Measurements from ENCODE around the gene PAGE2B.
"Not testable (repeated sequence)": the region's sequence is repeated elsewhere in the genome, so short reads cannot be mapped to it uniquely, and the experiment has no call there.

The PAGE2B gene

DNA sequence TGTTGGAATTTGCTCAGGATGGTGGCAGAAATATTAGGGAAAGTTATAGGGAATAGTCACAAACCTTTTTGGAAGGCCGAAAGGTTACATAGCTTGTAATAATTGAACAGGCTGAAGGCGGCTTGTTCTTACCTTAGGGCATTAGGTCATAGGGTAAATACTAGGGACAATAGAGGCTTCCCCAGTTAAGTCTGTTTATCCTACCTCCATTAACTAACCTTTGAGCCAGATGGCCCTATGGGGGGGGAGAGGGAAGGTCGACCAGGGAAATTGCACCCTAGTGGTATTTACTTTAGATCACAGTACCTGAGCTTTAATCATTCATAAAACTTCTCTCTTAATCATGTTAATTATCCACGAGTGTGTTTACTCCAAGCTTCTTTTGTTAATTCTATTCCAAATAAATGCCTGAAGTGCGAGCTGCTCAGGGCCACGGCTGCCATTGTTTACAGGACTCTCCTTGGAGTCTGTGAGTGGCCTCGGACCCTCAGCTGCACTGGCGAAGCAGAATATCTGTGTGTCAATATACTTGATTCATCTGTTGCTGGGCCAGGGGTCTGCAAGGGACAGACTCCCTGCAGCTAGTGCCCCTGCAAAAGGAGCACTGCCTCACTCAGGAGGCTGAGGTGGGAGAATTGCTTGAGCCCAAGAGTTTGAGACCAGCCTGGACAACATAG is 36.9 kb downstream of the PAGE2B start:
- DNase-seq = no peak

DNA sequence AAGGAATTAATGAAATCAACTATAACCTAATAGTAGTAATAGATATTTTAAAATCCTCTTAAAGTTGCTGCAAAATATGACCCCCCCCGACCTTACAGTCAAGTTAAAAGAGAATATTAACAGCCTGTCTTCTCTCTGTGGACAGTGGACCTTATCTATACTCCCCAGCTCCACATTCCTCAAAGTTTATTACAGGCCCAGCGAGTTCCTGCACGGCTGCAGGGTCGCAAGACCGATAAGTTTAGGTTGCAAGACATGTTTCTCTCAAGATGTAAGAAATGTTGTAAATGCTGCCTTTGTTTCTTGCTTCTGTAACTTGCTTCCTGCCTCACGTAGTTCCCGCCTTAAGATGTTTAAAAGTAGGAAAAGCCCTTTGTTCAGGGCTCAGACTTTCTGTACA is 41.8 kb downstream of the PAGE2B start:
- not testable (repeated sequence) for DNase-seq

GRCh38 chrX:55118574-55118973 is 43.7 kb downstream of the PAGE2B start:
- no peak for DNase-seq

GRCh38 chrX:55119271-55119670 is 44.4 kb downstream of the PAGE2B start:
- no peak for DNase-seq

GRCh38 chrX:55119712-55120111 is 44.9 kb downstream of the PAGE2B start:
- DNase-seq = no peak

GRCh38 chrX:55120761-55121358 is 46.0 kb downstream of the PAGE2B start:
- no peak for DNase-seq

- no peak for DNase-seq
Observed at GRCh38 chrX:55123900-55124299, 49.1 kb downstream of the PAGE2B start.

DNA sequence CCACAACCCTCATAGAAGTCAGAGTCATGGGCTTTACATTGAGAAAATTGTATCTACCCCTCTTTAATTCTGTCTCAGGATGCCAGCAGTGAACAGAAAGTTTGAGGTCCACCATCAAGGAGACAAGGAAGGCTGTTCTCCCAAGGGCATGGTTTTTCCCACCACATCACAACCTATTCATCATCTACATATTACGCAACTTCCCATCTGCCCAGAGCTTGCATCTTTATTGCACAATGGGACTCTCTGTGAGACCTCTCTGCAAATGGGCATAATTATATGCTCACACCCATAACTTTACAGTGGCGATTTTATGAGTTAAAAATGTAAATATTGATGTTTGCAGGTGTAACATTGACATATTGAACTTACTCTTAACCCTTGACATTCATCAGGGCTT is 52.9 kb downstream of the PAGE2B start:
- DNase-seq = no peak
